Gastroesophageal sphincter (tissue), 3 donors: ENCODE measurements around the gene RTN4IP1.

Experiments
- CTCF ChIP-seq, 4 experiments: fragments of 200-600 bp in 2 of 4; fragments of 450-650 bp in 2 of 4; sonication (generic) in 1 of 4; IDR thresholded peaks; one replicate each; pipeline ENCODE4 v1.5.1; 2017 to 2019; ENCODE audit warnings: antibody characterized with exemption in 4 of 4, mild to moderate bottlenecking in 2 of 4, moderate library complexity in 2 of 4
- POLR2A ChIP-seq, 2 donors: fragments of 450-650 bp; IDR thresholded peaks; one replicate each; pipeline ENCODE4 v1.6.1; 2017; ENCODE audit warnings: antibody characterized with exemption in 2 of 2, mild to moderate bottlenecking in 2 of 2, moderate library complexity in 1 of 2
- POLR2AphosphoS5 ChIP-seq: sonication (generic); formaldehyde crosslinking; IDR thresholded peaks from one replicate; pipeline ENCODE4 v1.6.1; 2017; ENCODE audit warnings: antibody characterized with exemption

GRCh38 chr6:106551155-106551554 lies 78.1 kb downstream of the RTN4IP1 start:
- TF ChIP-seq POLR2A (IDR thresholded peaks at IDR 0.05) (no peak), CTCF (IDR thresholded peaks at IDR 0.05) (no peak), POLR2AphosphoS5 (no peak)
